Fibroblast of the aortic adventitia (primary cell): ENCODE results near the gene UMOD. TPM values are rescaled to one million over a fixed set of nuclear protein-coding genes. Genes with fewer than 3 reads are reported as not detected.
"Not testable (repeated sequence)": the region's sequence is repeated elsewhere in the genome, so short reads cannot be mapped to it uniquely, and the experiment has no call there.

Experiments
- DNase-seq: peaks from one replicate; pipeline ENCODE4 v3.0.0-alpha.2; 2010; ENCODE audit warnings: low read depth
- H3K4me3 ChIP-seq: 2 replicates; pipeline ENCODE4 v1.5.1; 2011; ENCODE audit warnings: low read depth, mild to moderate bottlenecking, control low read depth, low read length, moderate library complexity
- total RNA-seq: library from RNA; depleted of rRNA; stranded (reverse); fragments of >200 nt; gene quantifications from 2 replicates; pipeline ENCODE4 v1.2.3, GENCODE V29; 2012; ENCODE audit warnings: low replicate concordance
- TF ChIP-seq, protein P1 (sequence below): IDR thresholded peaks from 2 replicates; pipeline ENCODE4 v1.5.1; 2011; ENCODE audit warnings: mild to moderate bottlenecking, low read length, control low read depth, inconsistent platforms; ENCODE audit not compliant: insufficient read depth

The UMOD gene
- total RNA-seq, 1 donor: not detected

- no peak for DNase-seq
- no peak overlapping the region for H3K4me3 ChIP-seq
- TF ChIP-seq, protein P1, sequence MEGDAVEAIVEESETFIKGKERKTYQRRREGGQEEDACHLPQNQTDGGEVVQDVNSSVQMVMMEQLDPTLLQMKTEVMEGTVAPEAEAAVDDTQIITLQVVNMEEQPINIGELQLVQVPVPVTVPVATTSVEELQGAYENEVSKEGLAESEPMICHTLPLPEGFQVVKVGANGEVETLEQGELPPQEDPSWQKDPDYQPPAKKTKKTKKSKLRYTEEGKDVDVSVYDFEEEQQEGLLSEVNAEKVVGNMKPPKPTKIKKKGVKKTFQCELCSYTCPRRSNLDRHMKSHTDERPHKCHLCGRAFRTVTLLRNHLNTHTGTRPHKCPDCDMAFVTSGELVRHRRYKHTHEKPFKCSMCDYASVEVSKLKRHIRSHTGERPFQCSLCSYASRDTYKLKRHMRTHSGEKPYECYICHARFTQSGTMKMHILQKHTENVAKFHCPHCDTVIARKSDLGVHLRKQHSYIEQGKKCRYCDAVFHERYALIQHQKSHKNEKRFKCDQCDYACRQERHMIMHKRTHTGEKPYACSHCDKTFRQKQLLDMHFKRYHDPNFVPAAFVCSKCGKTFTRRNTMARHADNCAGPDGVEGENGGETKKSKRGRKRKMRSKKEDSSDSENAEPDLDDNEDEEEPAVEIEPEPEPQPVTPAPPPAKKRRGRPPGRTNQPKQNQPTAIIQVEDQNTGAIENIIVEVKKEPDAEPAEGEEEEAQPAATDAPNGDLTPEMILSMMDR: no peak
These were observed 38.8 kb downstream of the UMOD start for GRCh38 chr16:20313741-20314140.

- DNase-seq, H3K4me3 ChIP-seq: not testable (repeated sequence)
These were observed 39.9 kb downstream of the UMOD start for GRCh38 chr16:20312536-20313095.

DNA sequence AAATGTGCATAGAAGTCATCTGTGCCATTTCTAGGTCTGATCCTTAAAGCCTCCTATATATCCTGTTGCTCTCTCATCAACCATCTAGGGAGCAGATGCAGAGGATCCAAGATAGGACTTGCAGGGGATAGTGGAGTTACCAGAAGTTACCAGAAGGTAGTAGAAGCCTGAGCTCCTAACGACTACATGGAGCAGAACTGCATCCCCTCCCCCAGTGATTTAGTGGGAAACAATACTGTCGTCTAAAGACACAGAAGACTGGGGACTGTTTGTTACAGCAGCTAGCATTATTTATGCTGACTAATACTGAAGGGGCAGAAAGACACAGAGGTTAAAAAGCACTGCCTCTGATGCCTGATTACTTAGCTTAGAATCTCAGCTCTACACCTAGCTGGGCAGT is 41.0 kb downstream of the UMOD start:
- no peak for DNase-seq

DNA sequence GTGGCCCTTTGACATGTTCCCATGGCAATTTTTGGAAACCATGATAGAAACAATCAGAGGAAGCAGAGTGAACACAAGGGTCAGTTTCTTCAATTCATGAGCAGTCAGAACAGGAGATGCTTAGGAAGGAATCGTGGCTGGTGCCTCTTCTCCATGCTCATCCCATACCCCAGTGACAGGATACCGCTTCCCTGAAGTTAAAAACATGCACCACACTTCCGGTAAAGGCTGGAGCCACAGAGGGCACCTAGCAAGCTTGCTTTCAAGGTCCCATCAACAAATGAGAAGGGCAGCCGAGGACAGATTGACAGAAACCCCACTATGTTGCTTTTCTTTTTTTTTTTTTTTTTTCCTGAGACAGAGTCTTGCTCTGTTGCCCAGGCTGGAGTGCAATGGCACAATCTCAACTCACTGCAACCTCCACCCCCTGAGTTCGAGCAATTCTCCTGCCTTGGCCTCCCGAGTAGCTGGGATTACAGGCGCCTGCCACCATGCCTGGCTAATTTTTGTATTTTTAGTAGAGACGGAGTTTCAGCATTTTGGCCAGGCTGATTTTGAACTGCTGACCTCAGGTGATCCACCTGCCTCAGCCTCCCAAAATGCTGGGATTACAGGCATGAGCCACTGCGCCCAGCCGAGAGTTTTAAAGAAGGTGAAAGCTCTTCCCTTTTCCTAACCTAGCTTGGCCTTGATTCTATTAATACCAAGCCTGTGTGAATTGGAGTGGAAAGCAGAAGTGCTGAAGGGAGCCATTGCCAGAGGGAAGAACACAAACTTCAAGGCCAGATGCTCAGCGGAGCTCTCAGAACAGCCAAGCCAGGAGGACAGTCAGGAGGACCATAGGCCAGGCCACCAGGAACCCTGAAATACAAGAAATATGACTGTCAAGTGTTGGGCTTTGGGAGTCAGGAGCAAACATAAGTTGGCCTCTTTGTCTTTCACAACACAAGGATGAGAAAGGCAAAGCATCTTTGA is 41.8 kb downstream of the UMOD start:
- H3K4me3 ChIP-seq: no peak overlapping the region
- TF ChIP-seq, protein P1: no peak
- DNase-seq: no peak

More for the DNA sequence above, 41.0 kb downstream of the UMOD start:
- H3K4me3 ChIP-seq: no peak overlapping the region
- TF ChIP-seq, protein P1: no peak

DNA sequence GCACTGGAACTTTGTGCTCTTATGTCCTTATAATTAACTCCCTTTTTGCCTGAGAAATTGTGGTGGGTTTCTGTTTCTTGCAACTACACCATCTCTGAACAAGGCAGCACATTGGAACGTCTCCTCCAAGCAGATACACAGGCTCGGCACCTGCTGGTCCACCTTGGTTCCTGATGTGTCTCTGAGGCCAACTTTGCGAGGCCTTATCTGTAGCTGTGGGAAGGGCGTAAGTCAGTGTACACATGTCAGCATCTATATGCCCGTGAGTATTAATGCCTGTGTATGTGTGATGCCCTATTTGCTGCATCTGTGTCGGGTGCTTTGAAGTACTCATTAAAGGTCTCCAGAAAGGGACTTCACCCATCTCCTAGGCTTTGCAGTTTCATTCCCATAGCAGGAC is 42.7 kb downstream of the UMOD start:
- no peak for DNase-seq
- TF ChIP-seq, protein P1: no peak
- H3K4me3 ChIP-seq: no peak overlapping the region

DNA sequence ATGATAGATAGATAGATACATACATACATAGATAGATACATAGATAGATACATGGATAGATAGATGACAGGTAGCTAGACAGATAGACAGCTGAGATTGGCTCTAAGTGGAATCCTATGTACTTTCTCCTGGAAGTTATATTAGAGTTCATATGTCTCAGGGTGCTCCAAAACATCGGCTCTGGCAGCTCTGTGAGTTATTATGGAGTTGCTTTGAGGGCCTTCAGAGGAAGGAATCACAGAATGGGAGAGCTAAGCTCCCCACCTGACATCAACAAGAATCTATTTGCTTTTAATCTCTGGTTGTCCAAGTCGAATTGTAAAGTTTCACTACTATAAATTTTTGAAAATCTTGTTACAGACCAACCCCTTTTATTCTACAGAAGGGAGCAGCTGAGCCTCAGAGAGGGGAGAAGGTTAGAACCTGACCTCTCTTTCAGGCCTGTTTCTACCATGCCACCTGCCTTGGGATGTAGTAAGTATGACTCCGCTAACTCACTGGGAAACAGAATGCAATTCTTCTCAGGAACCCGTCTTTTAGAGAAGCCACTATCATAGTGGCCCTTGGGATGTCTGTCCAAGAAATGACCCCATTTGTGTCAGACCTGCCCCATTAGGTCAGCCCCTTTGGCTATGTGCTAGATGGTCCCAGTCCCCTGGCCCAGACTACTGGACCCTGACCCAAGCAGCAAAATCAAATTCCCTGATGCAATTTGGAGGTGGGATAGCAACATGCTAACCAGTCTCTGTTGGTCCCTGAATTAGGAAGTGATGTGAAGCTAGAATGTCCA is 43.5 kb downstream of the UMOD start:
- TF ChIP-seq, protein P1: no peak
- H3K4me3 ChIP-seq: no peak overlapping the region
- DNase-seq: no peak

- TF ChIP-seq, protein P1: no peak
- no peak overlapping the region for H3K4me3 ChIP-seq
- no peak for DNase-seq
These were observed 44.2 kb downstream of the UMOD start for GRCh38 chr16:20308266-20308665.
